Esophagus muscularis mucosa (tissue), 3 donors: ENCODE data around the gene CCDC106.

ENCODE experiments used
- CTCF ChIP-seq, 3 experiments: fragments of 200-600 bp in 2 of 3; fragments of 450-650 bp in 1 of 3; sonication (generic) in 2 of 3; IDR thresholded peaks; one replicate each; pipeline ENCODE4 v1.5.1; 2017 to 2019; ENCODE audit warnings: antibody characterized with exemption in 3 of 3, mild to moderate bottlenecking in 2 of 3, moderate library complexity in 1 of 3
- POLR2A ChIP-seq: fragments of 450-650 bp; IDR thresholded peaks from one replicate; pipeline ENCODE4 v1.6.1; 2017; ENCODE audit warnings: antibody characterized with exemption, moderate library complexity, mild to moderate bottlenecking, low read depth
- POLR2AphosphoS5 ChIP-seq, 2 donors: sonication (generic); formaldehyde crosslinking; IDR thresholded peaks; one replicate each; pipeline ENCODE4 v1.6.1; 2017; ENCODE audit warnings: antibody characterized with exemption in 2 of 2

DNA sequence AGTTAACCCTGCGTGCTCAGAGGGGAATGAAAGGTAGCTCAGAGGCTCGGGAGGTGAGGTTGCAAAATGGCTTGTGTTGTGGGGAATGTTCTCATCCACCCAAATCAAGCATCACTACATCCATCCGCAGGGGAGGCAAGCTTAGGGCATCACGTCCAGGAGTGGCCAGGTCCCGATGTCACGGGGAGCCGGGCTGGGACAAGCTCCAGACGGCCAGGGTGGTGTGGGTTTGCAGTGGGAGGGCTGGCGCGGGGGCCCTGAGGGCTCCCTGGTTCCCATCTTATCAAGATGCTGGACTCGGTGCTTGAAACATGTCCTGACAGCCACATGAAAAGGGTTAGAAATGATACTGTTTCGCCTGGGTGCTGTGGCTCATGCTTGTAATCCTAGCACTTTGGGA is 52.8 kb downstream of the CCDC106 start:
- no peak for TF ChIP-seq CTCF (IDR thresholded peaks at IDR 0.05)
- no peak for TF ChIP-seq POLR2AphosphoS5 (IDR thresholded peaks at IDR 0.05)
- no peak for TF ChIP-seq POLR2A
